Stimulated activated CD8-positive, alpha-beta memory T cell treated with anti-CD3 and anti-CD28 coated beads, Interleukin-4, amount 100 ng/mL, for 4 hours (primary cell): Measurements from ENCODE around the gene ADCY5.

Experiments
- DNase-seq, 2 donors: peaks; one replicate each; pipeline ENCODE4 v3.0.0-alpha.2; 2020; ENCODE audit warnings: low read depth in 2 of 2, low spot score in 1 of 2

The ADCY5 gene

GRCh38 chr3:123459862-123460261 is 11.0 kb upstream of the ADCY5 start:
- no peak for DNase-seq

- DNase-seq: no peak
These were observed 9.4 kb upstream of the ADCY5 start for GRCh38 chr3:123458255-123458654.

GRCh38 chr3:123457841-123458240 is 9.0 kb upstream of the ADCY5 start:
- DNase-seq: no peak

GRCh38 chr3:123453675-123454074 is 4.8 kb upstream of the ADCY5 start:
- DNase-seq: no peak

GRCh38 chr3:123451186-123451585 is 2.3 kb upstream of the ADCY5 start:
- DNase-seq: no peak

GRCh38 chr3:123449997-123450604 is 1.2 kb upstream of the ADCY5 start:
- DNase-seq: no peak

- DNase-seq: no peak
These were observed 459 bp upstream of the ADCY5 start for GRCh38 chr3:123449102-123449996.

GRCh38 chr3:123447749-123448517 is 957 bp downstream of the ADCY5 start:
- no peak for DNase-seq

- DNase-seq: no peak
These were observed 1.5 kb downstream of the ADCY5 start for GRCh38 chr3:123447416-123447748.

GRCh38 chr3:123446610-123447109 is 2.2 kb downstream of the ADCY5 start:
- DNase-seq: no peak

GRCh38 chr3:123446210-123446609 is 2.7 kb downstream of the ADCY5 start:
- DNase-seq: no peak

GRCh38 chr3:123445702-123446101 is 3.2 kb downstream of the ADCY5 start:
- DNase-seq: no peak

GRCh38 chr3:123444744-123445143 is 4.1 kb downstream of the ADCY5 start:
- no peak for DNase-seq

- DNase-seq: no peak
These were observed 4.9 kb downstream of the ADCY5 start for GRCh38 chr3:123444023-123444422.

GRCh38 chr3:123442908-123443307 is 6.0 kb downstream of the ADCY5 start:
- no peak for DNase-seq

GRCh38 chr3:123442125-123442524 is 6.8 kb downstream of the ADCY5 start:
- no peak for DNase-seq

GRCh38 chr3:123439806-123440580 is 8.9 kb downstream of the ADCY5 start:
- DNase-seq: no peak

- no peak for DNase-seq
These were observed 15.9 kb downstream of the ADCY5 start for GRCh38 chr3:123432832-123433523.

- no peak for DNase-seq
These were observed 17.1 kb downstream of the ADCY5 start for GRCh38 chr3:123431658-123432324.
